Neuron (in vitro differentiated cells): ENCODE results near the gene CLCA2.

Experiments
- H2AFZ ChIP-seq: one replicate; pipeline ENCODE4 v1.6.1; 2013; ENCODE audit warnings: low read depth, mild to moderate bottlenecking, inconsistent platforms, low read length, moderate library complexity
- H3K27me3 ChIP-seq: one replicate; pipeline ENCODE4 v1.6.1; 2013; ENCODE audit warnings: low read length; ENCODE audit not compliant: insufficient read depth
- H3K36me3 ChIP-seq: one replicate; pipeline ENCODE4 v1.6.1; 2013; ENCODE audit warnings: low read length; ENCODE audit not compliant: insufficient read depth
- H3K4me1 ChIP-seq: one replicate; pipeline ENCODE4 v1.6.1; 2013; ENCODE audit warnings: low read length; ENCODE audit not compliant: insufficient read depth
- H3K4me3 ChIP-seq: 2 replicates; pipeline ENCODE4 v1.5.1; 2013; ENCODE audit warnings: mild to moderate bottlenecking, low read length, moderate library complexity
- H3K9me3 ChIP-seq: one replicate; pipeline ENCODE4 v1.6.1; 2013; ENCODE audit warnings: low read length

CLCA2 gene

DNA sequence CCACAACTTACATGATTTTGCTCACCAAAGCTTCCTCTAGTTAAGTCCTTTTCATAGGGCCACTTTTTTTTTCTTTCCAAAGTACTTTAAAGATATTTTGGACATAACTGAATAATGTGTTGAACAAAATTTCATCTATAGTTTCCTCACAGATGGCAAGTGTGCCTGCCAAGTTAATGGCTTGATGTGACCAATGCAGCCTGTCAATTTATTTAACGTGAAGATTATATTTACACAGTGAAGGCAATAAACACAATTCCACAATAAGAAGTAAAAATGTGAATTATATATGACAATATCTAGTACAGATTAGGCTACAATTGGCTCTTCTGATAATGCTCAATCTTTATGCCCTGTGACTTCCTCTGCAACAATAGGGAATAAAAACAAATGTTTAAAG, 18.0 kb downstream of the CLCA2 start:
- Histone ChIP-seq H3K9me3 (no peaks in the 10 kb centered on the region), H2AFZ (no peak overlapping the region), H3K4me1 (no peaks in the 10 kb centered on the region), H3K36me3 (no peaks in the 10 kb centered on the region), H3K4me3 (no peak overlapping the region), H3K27me3 (no peaks in the 10 kb centered on the region)

- Histone ChIP-seq H3K4me3 (no peak overlapping the region), H2AFZ (no peak overlapping the region), H3K9me3 (no peaks in the 10 kb centered on the region), H3K4me1 (no peaks in the 10 kb centered on the region), H3K36me3 (no peaks in the 10 kb centered on the region), H3K27me3 (peaks cover 2% of the 10 kb centered on the region)
Measured at GRCh38 chr1:86445919-86446318, 21.9 kb downstream of the CLCA2 start.

- Histone ChIP-seq H3K36me3 (no peaks in the 10 kb centered on the region), H3K4me3 (no peak overlapping the region), H3K4me1 (no peaks in the 10 kb centered on the region), H3K9me3 (no peaks in the 10 kb centered on the region), H3K27me3 (peaks cover 2% of the 10 kb centered on the region), H2AFZ (no peak overlapping the region)
Measured at GRCh38 chr1:86447198-86447790, 23.3 kb downstream of the CLCA2 start.

- Histone ChIP-seq H3K27me3 (peaks cover 2% of the 10 kb centered on the region), H2AFZ (no peak overlapping the region), H3K4me3 (no peak overlapping the region), H3K4me1 (no peaks in the 10 kb centered on the region), H3K9me3 (no peaks in the 10 kb centered on the region), H3K36me3 (no peaks in the 10 kb centered on the region)
Measured at GRCh38 chr1:86448670-86449069, 24.7 kb downstream of the CLCA2 start.

GRCh38 chr1:86449103-86449502, 25.1 kb downstream of the CLCA2 start:
- Histone ChIP-seq H3K4me1 (no peaks in the 10 kb centered on the region), H3K27me3 (peaks cover 2% of the 10 kb centered on the region), H3K36me3 (no peaks in the 10 kb centered on the region), H3K9me3 (no peaks in the 10 kb centered on the region), H2AFZ (no peak overlapping the region), H3K4me3 (no peak overlapping the region)

DNA sequence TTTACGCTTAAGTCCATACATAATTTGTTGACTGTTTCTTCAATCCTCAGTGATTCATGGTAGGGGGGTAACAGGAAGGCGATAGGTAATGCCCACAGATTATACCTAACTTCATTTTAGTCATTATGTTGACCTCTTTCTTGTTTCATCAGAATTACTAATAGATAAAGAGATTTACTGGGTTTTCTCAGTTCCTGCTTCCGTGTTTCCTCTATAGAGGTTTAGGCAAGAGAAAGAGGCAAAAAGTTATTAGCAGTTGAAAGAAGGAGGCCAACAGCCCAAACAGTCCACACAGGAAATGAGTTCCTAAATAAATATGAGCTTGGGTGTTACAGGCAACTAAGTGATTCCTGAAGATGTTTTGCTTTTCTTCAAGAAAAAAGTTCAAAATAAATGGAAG, 26.9 kb downstream of the CLCA2 start:
- Histone ChIP-seq H3K4me3 (no peak overlapping the region), H3K36me3 (no peaks in the 10 kb centered on the region), H3K9me3 (no peaks in the 10 kb centered on the region), H3K27me3 (peaks cover 2% of the 10 kb centered on the region), H3K4me1 (no peaks in the 10 kb centered on the region), H2AFZ (no peak overlapping the region)

DNA sequence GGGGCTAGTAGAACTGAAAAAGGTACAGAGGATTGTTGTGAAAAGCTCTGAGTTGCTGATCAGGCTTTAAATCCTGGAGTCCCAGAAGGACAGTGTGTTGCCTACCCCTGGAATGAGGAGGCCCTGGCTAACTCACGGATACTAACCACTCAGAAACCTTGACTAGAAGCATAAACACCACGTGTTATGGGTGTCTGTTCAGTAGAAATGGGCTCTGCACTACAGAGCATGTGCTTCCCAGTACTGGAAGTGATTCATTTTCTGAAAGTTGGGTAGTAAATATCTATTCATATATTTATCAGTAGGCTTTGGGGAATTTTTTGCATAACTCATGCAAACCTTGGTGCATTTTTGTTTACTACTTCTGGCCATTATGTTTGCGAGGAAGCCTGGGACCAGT, 29.7 kb downstream of the CLCA2 start:
- Histone ChIP-seq H3K9me3 (no peaks in the 10 kb centered on the region), H2AFZ (no peak overlapping the region), H3K27me3 (peaks cover 13% of the 10 kb centered on the region), H3K4me1 (no peaks in the 10 kb centered on the region), H3K4me3 (no peak overlapping the region), H3K36me3 (no peaks in the 10 kb centered on the region)

GRCh38 chr1:86455073-86455472, 31.1 kb downstream of the CLCA2 start:
- Histone ChIP-seq H2AFZ (no peak overlapping the region), H3K4me3 (no peak overlapping the region), H3K9me3 (no peaks in the 10 kb centered on the region), H3K36me3 (no peaks in the 10 kb centered on the region), H3K4me1 (no peaks in the 10 kb centered on the region), H3K27me3 (peaks cover 13% of the 10 kb centered on the region)

DNA sequence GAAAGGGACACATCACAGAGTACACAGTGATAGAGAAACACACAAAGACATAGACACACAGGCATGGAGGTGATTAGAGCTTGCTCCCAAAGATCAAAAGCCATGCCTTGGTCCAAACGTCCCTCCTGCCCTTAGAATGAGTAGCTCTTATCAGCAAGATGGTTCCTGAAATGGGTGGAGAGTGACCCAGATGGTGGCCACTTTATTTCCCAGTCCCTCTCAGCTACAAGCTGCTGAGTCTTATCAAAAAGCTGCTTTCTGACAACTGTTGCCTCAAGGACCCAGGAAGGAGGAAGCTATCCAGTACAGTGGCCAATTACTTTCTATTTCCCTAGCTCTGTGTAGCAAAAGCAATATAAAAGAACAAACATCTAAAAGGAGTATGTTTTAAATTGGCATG, 37.0 kb downstream of the CLCA2 start:
- Histone ChIP-seq H3K4me3 (no peak overlapping the region), H3K4me1 (no peaks in the 10 kb centered on the region), H3K27me3 (peaks cover 14% of the 10 kb centered on the region), H3K36me3 (no peaks in the 10 kb centered on the region), H2AFZ (no peak overlapping the region), H3K9me3 (no peaks in the 10 kb centered on the region)

DNA sequence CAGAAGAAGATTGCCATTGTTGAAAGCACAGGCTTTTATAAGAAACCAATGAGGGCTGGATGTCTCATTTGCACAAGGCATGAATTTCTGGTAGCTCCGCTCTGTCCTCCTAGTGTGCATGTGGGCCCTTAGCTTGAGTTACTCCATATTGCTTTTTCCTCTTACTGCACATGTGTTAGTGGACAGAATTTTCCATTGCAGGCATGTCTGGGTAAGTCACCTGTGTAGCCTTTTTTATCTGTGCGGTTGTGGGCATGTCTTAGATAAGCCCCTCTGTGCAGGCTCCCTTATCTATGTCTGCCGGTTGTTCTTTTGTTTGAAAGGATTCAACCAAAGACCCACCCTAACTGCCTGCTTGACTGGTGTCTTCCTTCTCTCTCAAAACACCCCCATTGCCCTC, 37.5 kb downstream of the CLCA2 start:
- H3K9me3 ChIP-seq, result no peaks in the 10 kb centered on the region
- no peaks in the 10 kb centered on the region for H3K36me3 ChIP-seq
- H2AFZ ChIP-seq, result no peak overlapping the region
- no peak overlapping the region for H3K4me3 ChIP-seq
- peaks cover 11% of the 10 kb centered on the region for H3K27me3 ChIP-seq
- H3K4me1 ChIP-seq, result no peaks in the 10 kb centered on the region

DNA sequence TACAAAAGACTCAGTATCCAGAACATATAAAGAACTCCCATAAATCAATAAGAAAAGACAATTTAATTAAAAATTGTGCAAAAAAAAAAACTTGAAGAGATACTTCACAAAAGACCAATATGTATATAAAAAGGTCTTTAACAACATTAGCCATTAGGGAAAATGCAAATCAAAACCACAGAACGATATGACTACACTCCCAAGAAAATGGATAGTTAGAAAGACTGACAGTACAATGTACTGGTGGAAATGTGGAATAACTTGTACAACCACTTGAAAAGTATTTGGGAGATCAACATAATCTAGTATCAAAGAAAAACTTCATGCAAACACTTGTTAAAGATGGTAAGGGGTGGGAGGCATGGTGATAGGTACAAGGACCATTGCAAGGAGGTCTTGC, 40.8 kb downstream of the CLCA2 start:
- Histone ChIP-seq H2AFZ (no peak overlapping the region), H3K4me1 (no peaks in the 10 kb centered on the region)

DNA sequence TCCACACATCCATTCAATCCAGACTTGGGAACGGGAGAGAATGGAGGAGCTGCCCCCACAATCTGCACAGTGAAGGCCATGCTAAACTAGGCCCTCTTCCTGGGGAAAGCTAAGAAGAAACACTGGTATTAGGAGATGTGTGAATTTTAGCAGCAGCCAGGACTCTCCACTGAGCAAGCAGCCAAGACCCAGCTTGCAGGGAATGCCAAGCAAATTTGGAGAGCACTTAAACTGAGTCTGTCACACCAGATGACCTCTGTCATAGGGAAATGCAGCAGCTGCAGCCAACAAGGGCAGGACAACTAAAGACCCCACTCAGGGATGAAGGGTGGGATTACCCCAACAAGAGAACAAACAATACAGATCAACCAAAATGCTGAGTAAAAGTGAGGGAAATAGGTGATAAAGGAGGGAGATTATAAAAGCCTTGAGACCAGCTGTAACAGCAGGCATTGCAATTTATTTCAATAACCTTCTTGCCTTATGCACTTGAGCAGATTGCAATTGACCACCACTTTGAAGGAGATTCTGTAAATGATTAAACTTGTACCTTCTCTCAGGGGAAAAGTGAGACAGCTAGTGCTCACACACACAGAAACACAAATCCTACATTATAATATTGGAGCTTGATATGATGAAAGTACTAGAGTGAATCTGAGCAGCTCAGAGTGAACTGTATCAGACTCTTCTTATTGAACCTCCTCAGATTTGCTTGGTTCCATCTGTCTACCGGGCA, 42.3 kb downstream of the CLCA2 start:
- H3K36me3 ChIP-seq, result no peaks in the 10 kb centered on the region
- H3K9me3 ChIP-seq, result no peaks in the 10 kb centered on the region
- H3K4me3 ChIP-seq, result no peak overlapping the region
- no peaks in the 10 kb centered on the region for H3K4me1 ChIP-seq
- H3K27me3 ChIP-seq, result peaks cover 4% of the 10 kb centered on the region
- H2AFZ ChIP-seq, result no peak overlapping the region

More for the DNA sequence above, 40.8 kb downstream of the CLCA2 start:
- H3K9me3 ChIP-seq, result no peaks in the 10 kb centered on the region
- H3K27me3 ChIP-seq, result peaks cover 4% of the 10 kb centered on the region
- H3K4me3 ChIP-seq, result no peak overlapping the region
- no peaks in the 10 kb centered on the region for H3K36me3 ChIP-seq

DNA sequence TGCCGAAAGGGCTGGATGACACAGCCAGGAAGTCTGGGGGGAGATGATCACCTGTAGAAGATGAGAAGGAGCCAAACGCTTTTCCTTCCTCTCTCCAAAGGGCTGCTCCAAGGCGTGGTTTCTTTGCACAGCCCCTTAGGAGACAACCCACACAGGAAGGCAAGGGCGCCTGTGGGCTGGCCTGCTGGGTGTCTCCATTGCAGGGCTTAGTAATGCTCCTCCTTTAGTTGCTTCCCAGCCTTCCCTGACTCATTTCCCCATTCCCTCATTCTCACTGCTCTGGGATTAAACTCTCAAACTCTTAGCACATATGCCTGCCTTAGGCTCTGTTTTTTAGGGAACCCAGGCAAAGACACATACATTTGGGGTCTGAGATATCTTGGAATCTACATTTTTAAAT, 43.0 kb downstream of the CLCA2 start:
- H3K36me3 ChIP-seq, result no peaks in the 10 kb centered on the region
- H3K4me3 ChIP-seq, result no peak overlapping the region

DNA sequence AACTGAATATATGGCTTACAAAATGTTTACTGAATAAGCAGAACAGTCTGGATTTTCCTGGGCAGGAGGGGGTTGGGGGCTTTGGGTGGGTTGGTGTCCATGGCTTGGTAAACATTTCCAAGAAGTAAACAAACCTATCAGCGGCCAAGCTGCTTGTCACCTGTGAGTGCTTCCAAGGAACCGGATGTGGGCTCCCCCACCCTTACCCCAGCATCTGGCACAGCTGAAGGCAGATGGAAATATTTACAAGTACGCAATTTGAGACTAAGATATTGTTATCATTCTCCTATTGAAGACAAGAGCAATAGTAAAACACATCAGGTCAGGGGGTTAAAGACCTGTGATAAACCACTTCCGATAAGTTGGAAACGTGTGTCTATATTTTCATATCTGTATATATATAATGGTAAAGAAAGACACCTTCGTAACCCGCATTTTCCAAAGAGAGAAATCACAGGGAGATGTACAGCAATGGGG, 44.6 kb downstream of the CLCA2 start, which contains the start of gene CLCA1:
Gene CLCA1 (plus strand): TSS at position 427 of the 477 bp plus-strand sequence. CDS start 45 bp downstream, at position 472.
- Histone ChIP-seq H3K9me3 (no peaks in the 10 kb centered on the region), H3K4me1 (no peaks in the 10 kb centered on the region)

More for the DNA sequence above, 43.0 kb downstream of the CLCA2 start:
- Histone ChIP-seq H3K27me3 (no peaks in the 10 kb centered on the region), H3K4me1 (no peaks in the 10 kb centered on the region), H3K9me3 (no peaks in the 10 kb centered on the region), H2AFZ (no peak overlapping the region)

More for the DNA sequence above, 44.6 kb downstream of the CLCA2 start, which contains the start of gene CLCA1:
- no peak within 1 kb of the TSS for H2AFZ ChIP-seq
- H3K36me3 ChIP-seq, result no peaks in the 10 kb centered on the region
- no peaks in the 10 kb centered on the region for H3K27me3 ChIP-seq
- no peak within 1 kb of the TSS for H3K4me3 ChIP-seq
